ENCODE data around the gene OR2T6. TPM values are rescaled to one million over a fixed set of nuclear protein-coding genes. Genes with fewer than 3 reads are reported as not detected.

The OR2T6 gene
- total and polyA plus RNA-seq, 8 donors: not detected

- no peak for TF ChIP-seq CTCF (IDR thresholded peaks at IDR 0.05)
- H3K27me3 ChIP-seq: no peaks in the 10 kb centered on the region
- H3K9me3 ChIP-seq: no peaks in the 10 kb centered on the region
- 32 to 52% methylated on average over 2 of the region's 2 CpGs for WGBS, 2 donors
- no peak for DNase-seq
- H3K27ac ChIP-seq: no peak overlapping the region
- no peak for FAIRE-seq
- no peak for ATAC-seq
- H3K4me3 ChIP-seq: no peak overlapping the region
- intact Hi-C loops (cut with DNase I): no loop called here
- no peaks in the 10 kb centered on the region for H3K4me1 ChIP-seq
- no peaks in the 10 kb centered on the region for H3K36me3 ChIP-seq
Measured at GRCh38 chr1:248388426-248388825, 12.9 kb downstream of the OR2T6 start.

DNA sequence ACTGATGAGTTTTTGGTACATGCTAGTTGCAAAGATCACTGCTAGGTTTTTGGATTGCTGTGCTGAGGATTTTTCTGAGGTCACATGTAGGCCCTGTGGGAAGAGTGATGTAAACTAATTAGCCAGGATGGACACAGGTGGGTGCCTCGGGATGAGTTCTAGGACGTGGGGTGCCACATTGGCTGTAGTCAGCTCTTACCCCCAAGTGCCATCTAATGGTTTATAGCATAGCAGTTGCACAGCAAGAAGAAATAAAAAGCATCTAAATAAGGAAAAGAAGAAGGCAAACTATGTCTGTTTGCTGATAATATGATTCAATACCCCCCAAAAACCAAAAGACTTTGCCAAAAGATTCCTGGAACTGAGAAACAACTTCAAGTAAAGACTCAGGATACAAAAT is 17.5 kb downstream of the OR2T6 start:
- no peak for FAIRE-seq
- no peak for TF ChIP-seq CTCF (IDR thresholded peaks at IDR 0.05)
- intact Hi-C loops (cut with DNase I): no loop called here
- DNase-seq: no peak
- 21 to 29% methylated on average over 2 of the region's 2 CpGs for WGBS, 2 donors
- Histone ChIP-seq H3K27me3 (no peaks in the 10 kb centered on the region), H3K4me1 (no peaks in the 10 kb centered on the region), H3K36me3 (no peaks in the 10 kb centered on the region), H3K4me3 (no peak overlapping the region), H3K27ac (no peak overlapping the region), H3K9me3 (no peaks in the 10 kb centered on the region)
- ATAC-seq: no peak

- no peaks in the 10 kb centered on the region for H3K36me3 ChIP-seq
- no peak within 1 kb of the TSS for H3K27ac ChIP-seq
- H3K27me3 ChIP-seq: no peaks in the 10 kb centered on the region
- no peak for TF ChIP-seq CTCF (IDR thresholded peaks at IDR 0.05)
- 53 to 56% methylated on average over 3 of the region's 3 CpGs for WGBS, 2 donors
- ATAC-seq (no peak), DNase-seq (no peak), FAIRE-seq (no peak)
- H3K4me1 ChIP-seq: no peaks in the 10 kb centered on the region
- H3K9me3 ChIP-seq: no peaks in the 10 kb centered on the region
- no peak within 1 kb of the TSS for H3K4me3 ChIP-seq
- intact Hi-C loops (cut with DNase I): no loop called here
Measured at GRCh38 chr1:248402748-248403147, 27.2 kb downstream of the OR2T6 start, which contains the start of gene OR2T1. OR2T1 (plus strand) TSS chr1:248403048; CDS start chr1:248406148, 3,100 bp downstream.

GRCh38 chr1:248404024-248404423 is 28.5 kb downstream of the OR2T6 start:
- Histone ChIP-seq H3K4me3 (no peak overlapping the region), H3K27ac (no peak overlapping the region), H3K9me3 (no peaks in the 10 kb centered on the region), H3K36me3 (no peaks in the 10 kb centered on the region), H3K27me3 (no peaks in the 10 kb centered on the region), H3K4me1 (no peaks in the 10 kb centered on the region)
- 82 to 85% methylated on average over 6 of the region's 6 CpGs for WGBS, 2 donors
- DNase-seq (no peak), FAIRE-seq (no peak), ATAC-seq (no peak)
- intact Hi-C loops (cut with DNase I): no loop called here
- no peak for TF ChIP-seq CTCF (IDR thresholded peaks at IDR 0.05)

- no peak for ATAC-seq
- Histone ChIP-seq H3K27ac (no peak overlapping the region), H3K9me3 (no peaks in the 10 kb centered on the region), H3K4me1 (no peaks in the 10 kb centered on the region), H3K4me3 (no peak overlapping the region), H3K36me3 (no peaks in the 10 kb centered on the region), H3K27me3 (no peaks in the 10 kb centered on the region)
- intact Hi-C loops (cut with DNase I): no loop called here
- no peak for TF ChIP-seq CTCF (IDR thresholded peaks at IDR 0.05)
- 44 to 51% methylated on average over 8 of the region's 8 CpGs for WGBS, 2 donors
- no peak for FAIRE-seq
- no peak for DNase-seq
Measured at GRCh38 chr1:248406721-248407692, 31.5 kb downstream of the OR2T6 start.

All from pancreas (tissue), 10 donors.